Esophagus squamous epithelium (tissue), 4 donors: ENCODE data around the gene POU6F2.

Experiments used
- POLR2A ChIP-seq, 4 donors: fragments of 450-650 bp; IDR thresholded peaks; one replicate each; pipeline ENCODE4 v1.6.1; 2017; ENCODE audit warnings: antibody characterized with exemption in 4 of 4, mild to moderate bottlenecking in 4 of 4, moderate library complexity in 3 of 4
- TF ChIP-seq, protein P1 (sequence below), 6 experiments: fragments of 450-650 bp in 4 of 6; fragments of 200-600 bp in 2 of 6; sonication (generic) in 2 of 6; IDR thresholded peaks; one replicate each; pipeline ENCODE4 v1.5.1; 2016 to 2019; ENCODE audit warnings: antibody characterized with exemption in 6 of 6, mild to moderate bottlenecking in 4 of 6, moderate library complexity in 4 of 6

DNA sequence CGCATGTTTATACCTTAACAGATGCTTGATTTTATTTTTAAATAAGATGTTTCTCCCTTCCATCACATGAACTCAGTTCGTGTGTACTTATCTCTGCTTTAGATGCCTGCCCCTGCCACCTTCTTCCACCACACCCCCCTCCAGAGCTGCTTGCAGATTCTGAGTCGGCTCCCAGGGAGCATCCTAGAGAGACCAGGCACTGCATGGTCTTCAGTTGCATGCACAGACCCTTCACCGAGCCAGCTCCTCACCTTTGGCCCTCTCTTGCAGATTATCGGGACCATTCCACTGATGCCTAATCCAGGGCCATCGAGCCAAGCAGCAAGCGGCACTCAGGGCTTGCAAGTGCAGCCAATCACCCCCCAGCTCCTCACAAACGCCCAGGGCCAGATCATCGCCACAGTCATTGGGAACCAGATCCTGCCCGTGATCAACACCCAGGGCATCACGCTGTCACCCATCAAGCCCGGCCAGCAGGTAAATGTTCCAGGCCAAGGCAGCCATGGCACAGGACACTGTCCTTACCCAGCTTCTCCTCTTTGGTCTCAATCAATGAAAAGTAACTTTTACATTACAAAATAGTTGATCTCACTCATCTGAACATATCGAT, 455.2 kb downstream of the POU6F2 start:
- no peak for TF ChIP-seq POLR2A (IDR thresholded peaks at IDR 0.05)
- TF ChIP-seq, protein P1, sequence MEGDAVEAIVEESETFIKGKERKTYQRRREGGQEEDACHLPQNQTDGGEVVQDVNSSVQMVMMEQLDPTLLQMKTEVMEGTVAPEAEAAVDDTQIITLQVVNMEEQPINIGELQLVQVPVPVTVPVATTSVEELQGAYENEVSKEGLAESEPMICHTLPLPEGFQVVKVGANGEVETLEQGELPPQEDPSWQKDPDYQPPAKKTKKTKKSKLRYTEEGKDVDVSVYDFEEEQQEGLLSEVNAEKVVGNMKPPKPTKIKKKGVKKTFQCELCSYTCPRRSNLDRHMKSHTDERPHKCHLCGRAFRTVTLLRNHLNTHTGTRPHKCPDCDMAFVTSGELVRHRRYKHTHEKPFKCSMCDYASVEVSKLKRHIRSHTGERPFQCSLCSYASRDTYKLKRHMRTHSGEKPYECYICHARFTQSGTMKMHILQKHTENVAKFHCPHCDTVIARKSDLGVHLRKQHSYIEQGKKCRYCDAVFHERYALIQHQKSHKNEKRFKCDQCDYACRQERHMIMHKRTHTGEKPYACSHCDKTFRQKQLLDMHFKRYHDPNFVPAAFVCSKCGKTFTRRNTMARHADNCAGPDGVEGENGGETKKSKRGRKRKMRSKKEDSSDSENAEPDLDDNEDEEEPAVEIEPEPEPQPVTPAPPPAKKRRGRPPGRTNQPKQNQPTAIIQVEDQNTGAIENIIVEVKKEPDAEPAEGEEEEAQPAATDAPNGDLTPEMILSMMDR (IDR thresholded peaks at IDR 0.05): no peak
